Mesenchymal stem cell (in vitro differentiated cells and primary cell): ENCODE measurements around the gene RBMS3. TPM values are rescaled to one million over a fixed set of nuclear protein-coding genes. Genes with fewer than 3 reads are reported as not detected.

Experiments
- DNase-seq: peaks from one replicate; pipeline ENCODE4 v3.0.0-alpha.2; 2013
- H2AFZ ChIP-seq: one replicate; pipeline ENCODE4 v1.6.1; 2013; ENCODE audit warnings: low read depth, mild to moderate bottlenecking, control low read depth, inconsistent platforms, low read length, moderate library complexity
- H2AK5ac ChIP-seq: 2 replicates; pipeline ENCODE4 v1.6.1; 2013; ENCODE audit warnings: low read length, moderate library complexity, mild to moderate bottlenecking, inconsistent platforms; ENCODE audit not compliant: severe bottlenecking
- H2BK120ac ChIP-seq: one replicate; pipeline ENCODE4 v1.6.1; 2013; ENCODE audit warnings: low read depth, mild to moderate bottlenecking, inconsistent platforms, low read length, moderate library complexity
- H2BK12ac ChIP-seq, 2 experiments: one replicate each; pipeline ENCODE4 v1.6.1; 2013; ENCODE audit warnings: inconsistent platforms in 2 of 2, low read length in 2 of 2, mild to moderate bottlenecking in 2 of 2, moderate library complexity in 2 of 2, control low read depth in 1 of 2
- H2BK15ac ChIP-seq: one replicate; pipeline ENCODE4 v1.6.1; 2013; ENCODE audit warnings: mild to moderate bottlenecking, low read depth, inconsistent platforms; ENCODE audit not compliant: poor library complexity, severe bottlenecking
- H2BK5ac ChIP-seq: 2 replicates; pipeline ENCODE4 v1.6.1; 2013; ENCODE audit warnings: low read depth, mild to moderate bottlenecking, low read length, control low read depth, inconsistent platforms; ENCODE audit not compliant: poor library complexity, severe bottlenecking
- H3K14ac ChIP-seq, 2 experiments: one replicate each; pipeline ENCODE4 v1.6.1; 2013; ENCODE audit warnings: inconsistent platforms in 2 of 2, low read length in 2 of 2, control low read depth in 1 of 2, mild to moderate bottlenecking in 1 of 2, moderate library complexity in 1 of 2
- H3K18ac ChIP-seq, 2 experiments: one replicate each; pipeline ENCODE4 v1.6.1; 2013; ENCODE audit warnings: inconsistent platforms in 2 of 2, low read length in 2 of 2, control low read depth in 1 of 2, low read depth in 1 of 2, mild to moderate bottlenecking in 1 of 2
- H3K23ac ChIP-seq, 2 experiments: one replicate each; pipeline ENCODE4 v1.6.1; 2013; ENCODE audit warnings: inconsistent platforms in 2 of 2, low read length in 2 of 2, mild to moderate bottlenecking in 2 of 2, moderate library complexity in 2 of 2, control low read depth in 1 of 2
- H3K27ac ChIP-seq: 2 replicates; pipeline ENCODE4 v1.5.1; 2013; ENCODE audit warnings: mild to moderate bottlenecking, moderate library complexity, low read length, control low read depth, inconsistent platforms; ENCODE audit not compliant: poor library complexity, severe bottlenecking
- H3K27me3 ChIP-seq, 2 experiments: 2 replicates each; pipeline versions ENCODE4 v1.6.1 to v1.7.0; 2013; ENCODE audit warnings: low read length in 2 of 2, mild to moderate bottlenecking in 2 of 2, moderate library complexity in 2 of 2, control low read depth in 1 of 2, inconsistent platforms in 1 of 2; ENCODE audit not compliant: control insufficient read depth in 1 of 2, insufficient read depth in 1 of 2
- H3K36me3 ChIP-seq, 2 experiments: 2 replicates each; pipeline versions ENCODE4 v1.6.1 to v1.7.0; 2013; ENCODE audit warnings: low read length in 2 of 2, control low read depth in 1 of 2, inconsistent platforms in 1 of 2, low read depth in 1 of 2, mild to moderate bottlenecking in 1 of 2; ENCODE audit not compliant: insufficient read depth in 2 of 2, control insufficient read depth in 1 of 2
- H3K4ac ChIP-seq, 2 experiments: one replicate each; pipeline ENCODE4 v1.6.1; 2013; ENCODE audit warnings: inconsistent platforms in 2 of 2, low read length in 2 of 2, mild to moderate bottlenecking in 2 of 2, moderate library complexity in 2 of 2, control low read depth in 1 of 2, low read depth in 1 of 2
- H3K4me1 ChIP-seq: 2 replicates; pipeline ENCODE4 v1.6.1; 2013; ENCODE audit warnings: low read depth, low read length, control low read depth; ENCODE audit not compliant: control insufficient read depth, insufficient read depth
- H3K4me2 ChIP-seq: 2 replicates; pipeline ENCODE4 v1.6.1; 2013; ENCODE audit warnings: low read length, mild to moderate bottlenecking, inconsistent platforms; ENCODE audit not compliant: poor library complexity, severe bottlenecking
- H3K4me3 ChIP-seq, 2 experiments: 2 replicates each; pipeline versions ENCODE4 v1.5.1 to v1.7.0; 2013; ENCODE audit warnings: low read length in 2 of 2, mild to moderate bottlenecking in 2 of 2, control low read depth in 1 of 2, low read depth in 1 of 2; ENCODE audit not compliant: insufficient read depth in 1 of 2
- H3K79me1 ChIP-seq: replicated peaks from 2 replicates; pipeline ENCODE4 v1.6.1; 2013; ENCODE audit warnings: mild to moderate bottlenecking, control low read depth, low read length, inconsistent platforms; ENCODE audit not compliant: poor library complexity, severe bottlenecking
- H3K9ac ChIP-seq: 2 replicates; pipeline ENCODE4 v1.7.0; 2013; ENCODE audit warnings: mild to moderate bottlenecking, low read length, moderate library complexity
- H3K9me3 ChIP-seq: 2 replicates; pipeline ENCODE4 v1.7.0; 2013; ENCODE audit warnings: mild to moderate bottlenecking, low read length; ENCODE audit not compliant: control insufficient read depth
- H4K8ac ChIP-seq: one replicate; pipeline ENCODE4 v1.6.1; 2013; ENCODE audit warnings: inconsistent platforms, mild to moderate bottlenecking, low read length, moderate library complexity
- H4K91ac ChIP-seq: one replicate; pipeline ENCODE4 v1.6.1; 2013; ENCODE audit warnings: mild to moderate bottlenecking, low read length, inconsistent platforms
- small RNA-seq: library from polyadenylated mRNA; stranded (forward); fragments of <200 nt; extraction: miRNeasy Mini kit (QIAGEN cat#:217004); gene quantifications from one replicate; pipeline ENCODE3, GENCODE V24; 2013; ENCODE audit warnings: low read depth

The RBMS3 gene

DNA sequence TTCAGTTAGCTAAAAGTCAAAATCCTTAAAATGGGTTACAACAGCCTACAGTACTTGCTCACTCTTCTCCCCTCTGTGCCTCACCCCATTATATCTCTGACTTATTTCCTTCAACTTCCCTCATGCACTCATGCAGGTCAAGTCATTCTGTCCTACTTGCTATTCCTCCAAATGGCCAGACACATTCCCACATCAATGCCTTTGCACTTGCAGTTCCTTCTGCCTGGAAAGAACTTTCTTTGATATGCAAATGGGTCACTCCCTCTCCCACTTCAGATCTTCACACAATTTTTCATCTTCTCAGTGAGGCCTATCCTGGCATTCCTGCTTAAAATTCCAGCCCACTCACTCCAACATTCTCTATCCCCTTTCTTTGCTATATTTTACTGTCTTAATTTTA lies 778.4 kb downstream of the RBMS3 start:
- no peak overlapping the region for H3K27ac ChIP-seq
- no peak overlapping the region for H3K23ac ChIP-seq
- peak overlapping the region in 1 of 2 experiments; percentile 16 for H2BK12ac ChIP-seq
- H3K18ac ChIP-seq, result no peak overlapping the region
- H2BK120ac ChIP-seq, result no peak overlapping the region
- no peak overlapping the region for H4K91ac ChIP-seq
- no peaks in the 10 kb centered on the region for H3K4me1 ChIP-seq
- H3K14ac ChIP-seq, result no peak overlapping the region
- H3K9ac ChIP-seq, result no peak overlapping the region
- H2BK5ac ChIP-seq, result no peak overlapping the region
- no peak overlapping the region for H3K4ac ChIP-seq
- DNase-seq, result no peak
- no peak overlapping the region for H3K4me2 ChIP-seq
- no peaks in the 10 kb centered on the region for H3K27me3 ChIP-seq
- H3K4me3 ChIP-seq, result no peak overlapping the region
- no peak overlapping the region for H2AK5ac ChIP-seq
- H2BK15ac ChIP-seq, result no peak overlapping the region
- H3K36me3 ChIP-seq, result no peaks in the 10 kb centered on the region
- no peaks in the 10 kb centered on the region for H3K9me3 ChIP-seq
- no peak overlapping the region for H4K8ac ChIP-seq
- no peaks in the 10 kb centered on the region for H3K79me1 ChIP-seq
- no peak overlapping the region for H2AFZ ChIP-seq

Small RNA genes lying within 50 kb of the gene (small RNA-seq; reads per million reads assigned to genes)
- not detected for gene MTND4LP9
